K562 (cell line): Measurements from ENCODE around the gene CYP4B1.
"Not testable (repeated sequence)": the region's sequence is repeated elsewhere in the genome, so short reads cannot be mapped to it uniquely, and the experiment has no call there.

Experiments
- BRCA1 ChIP-seq, 2 experiments: fragments of 450-650 bp in 1 of 2; sonication (generic) in 1 of 2; formaldehyde crosslinking in 1 of 2; IDR thresholded peaks; 2 replicates each; pipeline versions ENCODE4 v1.5.0 to v1.6.1; 2017 to 2020; ENCODE audit warnings: mild to moderate bottlenecking in 1 of 2, missing genetic modification reagents in 1 of 2
- CEBPB ChIP-seq: fragments of 450-650 bp; IDR thresholded peaks from 2 replicates; pipeline ENCODE4 v1.6.1; 2016; ENCODE audit warnings: missing genetic modification characterization, missing compliant biosample characterization
- CTCF ChIP-seq, 3 experiments: IDR thresholded peaks in 2 of 3; conservative IDR thresholded peaks in 1 of 3; 2 replicates each; pipeline ENCODE4 v1.5.1; 2011 to 2012; ENCODE audit warnings: low read length in 3 of 3, mild to moderate bottlenecking in 3 of 3, control low read depth in 2 of 3, improper control_type of control experiment in 1 of 3, inconsistent platforms in 1 of 3, low read depth in 1 of 3, mixed read lengths in 1 of 3, moderate library complexity in 1 of 3; ENCODE audit not compliant: insufficient read depth in 2 of 3
- SPI1 ChIP-seq: IDR thresholded peaks from 2 replicates; pipeline ENCODE4 v1.6.1; 2011; ENCODE audit warnings: low read depth, low read length, control low read depth, borderline replicate concordance
- USF2 ChIP-seq: sonication (generic); formaldehyde crosslinking; IDR thresholded peaks from 2 replicates; pipeline ENCODE4 v1.5.0; 2020; ENCODE audit warnings: missing genetic modification reagents
- ZEB2 ChIP-seq: fragments of 450-650 bp; IDR thresholded peaks from 2 replicates; pipeline ENCODE4 v1.6.1; 2016
- ZNF282 ChIP-seq: sonication (generic); formaldehyde crosslinking; IDR thresholded peaks from 2 replicates; pipeline ENCODE4 v1.8.1; 2023; ENCODE audit warnings: missing genetic modification reagents
- TF ChIP-seq, protein P1 (sequence below), 2 experiments: fragments of 450-650 bp; formaldehyde crosslinking in 1 of 2; IDR thresholded peaks; 2 replicates each; pipeline versions ENCODE4 v1.4.0 to v1.6.1; 2014 to 2020; ENCODE audit warnings: mild to moderate bottlenecking in 2 of 2, borderline replicate concordance in 1 of 2, low read depth in 1 of 2
- TF ChIP-seq, protein P2 (sequence below): sonication (generic); formaldehyde crosslinking; IDR thresholded peaks from 2 replicates; pipeline ENCODE4 v1.9.0; 2022; ENCODE audit warnings: mild to moderate bottlenecking, missing genetic modification reagents

DNA sequence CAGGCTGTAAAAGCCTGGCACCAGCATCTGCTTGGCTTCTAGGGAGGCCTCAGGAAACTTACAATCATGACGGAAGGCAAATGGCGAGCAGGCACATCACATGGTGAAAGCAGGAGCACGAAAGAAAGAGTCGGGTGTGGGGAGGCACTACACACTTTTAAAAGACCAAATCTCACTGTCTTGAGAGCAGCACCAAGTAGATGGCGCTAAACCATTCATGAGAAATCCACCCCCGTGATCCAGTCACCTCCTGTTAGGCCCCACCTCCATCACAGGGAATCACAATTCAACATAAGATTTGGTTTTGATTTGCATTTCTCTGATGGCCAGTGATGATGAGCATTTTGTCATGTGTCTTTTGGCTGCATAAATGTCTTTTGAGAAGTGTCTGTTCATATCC is 36.6 kb downstream of the CYP4B1 start:
- not testable (repeated sequence) for TF ChIP-seq ZNF282 (CRISPR knock-in tag); USF2 (CRISPR knock-in tag); CEBPB (tag); BRCA1 (IDR thresholded peaks at IDR 0.05); BRCA1 (CRISPR knock-in tag; IDR thresholded peaks at IDR 0.05); SPI1; ZEB2
- peak; percentile 14 to 20 (median 16); a peak in 2 of 6 replicates for TF ChIP-seq CTCF (IDR thresholded peaks at IDR 0.05 in 2 of 3, conservative IDR thresholded peaks at IDR 0.05 in 1 of 3; ENCODE audit: insufficient read depth in 2 of 3, low read depth in 1 of 3, low read length in 3 of 3)
- TF ChIP-seq, protein P1, sequence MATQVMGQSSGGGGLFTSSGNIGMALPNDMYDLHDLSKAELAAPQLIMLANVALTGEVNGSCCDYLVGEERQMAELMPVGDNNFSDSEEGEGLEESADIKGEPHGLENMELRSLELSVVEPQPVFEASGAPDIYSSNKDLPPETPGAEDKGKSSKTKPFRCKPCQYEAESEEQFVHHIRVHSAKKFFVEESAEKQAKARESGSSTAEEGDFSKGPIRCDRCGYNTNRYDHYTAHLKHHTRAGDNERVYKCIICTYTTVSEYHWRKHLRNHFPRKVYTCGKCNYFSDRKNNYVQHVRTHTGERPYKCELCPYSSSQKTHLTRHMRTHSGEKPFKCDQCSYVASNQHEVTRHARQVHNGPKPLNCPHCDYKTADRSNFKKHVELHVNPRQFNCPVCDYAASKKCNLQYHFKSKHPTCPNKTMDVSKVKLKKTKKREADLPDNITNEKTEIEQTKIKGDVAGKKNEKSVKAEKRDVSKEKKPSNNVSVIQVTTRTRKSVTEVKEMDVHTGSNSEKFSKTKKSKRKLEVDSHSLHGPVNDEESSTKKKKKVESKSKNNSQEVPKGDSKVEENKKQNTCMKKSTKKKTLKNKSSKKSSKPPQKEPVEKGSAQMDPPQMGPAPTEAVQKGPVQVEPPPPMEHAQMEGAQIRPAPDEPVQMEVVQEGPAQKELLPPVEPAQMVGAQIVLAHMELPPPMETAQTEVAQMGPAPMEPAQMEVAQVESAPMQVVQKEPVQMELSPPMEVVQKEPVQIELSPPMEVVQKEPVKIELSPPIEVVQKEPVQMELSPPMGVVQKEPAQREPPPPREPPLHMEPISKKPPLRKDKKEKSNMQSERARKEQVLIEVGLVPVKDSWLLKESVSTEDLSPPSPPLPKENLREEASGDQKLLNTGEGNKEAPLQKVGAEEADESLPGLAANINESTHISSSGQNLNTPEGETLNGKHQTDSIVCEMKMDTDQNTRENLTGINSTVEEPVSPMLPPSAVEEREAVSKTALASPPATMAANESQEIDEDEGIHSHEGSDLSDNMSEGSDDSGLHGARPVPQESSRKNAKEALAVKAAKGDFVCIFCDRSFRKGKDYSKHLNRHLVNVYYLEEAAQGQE (IDR thresholded peaks at IDR 0.05; ENCODE audit: borderline replicate concordance), result not testable (repeated sequence)
- TF ChIP-seq, protein P1 (CRISPR knock-in tag; IDR thresholded peaks at IDR 0.05; ENCODE audit: low read depth), result not testable (repeated sequence)
- TF ChIP-seq, protein P2, sequence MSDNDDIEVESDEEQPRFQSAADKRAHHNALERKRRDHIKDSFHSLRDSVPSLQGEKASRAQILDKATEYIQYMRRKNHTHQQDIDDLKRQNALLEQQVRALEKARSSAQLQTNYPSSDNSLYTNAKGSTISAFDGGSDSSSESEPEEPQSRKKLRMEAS, result not testable (repeated sequence)
